CD4-positive, alpha-beta T cell (primary cell): ENCODE results near the gene CDC42SE2. TPM values are rescaled to one million over a fixed set of nuclear protein-coding genes. Genes with fewer than 3 reads are reported as not detected.
"Not testable (repeated sequence)": the region's sequence is repeated elsewhere in the genome, so short reads cannot be mapped to it uniquely, and the experiment has no call there.

Experiments used
- ATAC-seq: fragments of 200-7000 bp; cut with Tn5 transposase; one replicate; pipeline ENCODE4 v1.10.0; 2022; ENCODE audit warnings: mild to moderate bottlenecking; ENCODE audit not compliant: poor library complexity
- CTCF ChIA-PET: fragments of 350-600 bp; sonication (Branson Sonifier 250); formaldehyde crosslinking; loops from one replicate; lab custom pipeline; 2021; ENCODE audit warnings: antibody characterized with exemption, inconsistent platforms; lab: Charles Lee
- POLR2A ChIA-PET: fragments of 350-600 bp; sonication (Branson Sonifier 250); formaldehyde crosslinking; loops from one replicate; lab custom pipeline; 2021; ENCODE audit warnings: antibody characterized with exemption, inconsistent platforms; lab: Charles Lee
- DNase-seq, 14 experiments: peaks; one replicate each; pipeline ENCODE4 v3.0.0-alpha.2; 2013 to 2020; ENCODE audit warnings: mixed read lengths in 2 of 14
- H3K27ac ChIP-seq, 2 donors: one replicate each; pipeline versions ENCODE4 v1.5.1 to v1.7.0; 2013; ENCODE audit warnings: low read length in 2 of 2, low read depth in 1 of 2, mild to moderate bottlenecking in 1 of 2
- H3K27me3 ChIP-seq, 2 experiments: 1 replicate in 1 of 2; 2 replicates in 1 of 2; pipeline versions ENCODE4 v1.6.1 to v1.7.0; 2013; ENCODE audit warnings: low read length in 2 of 2, control low read depth in 1 of 2, mild to moderate bottlenecking in 1 of 2, moderate library complexity in 1 of 2; ENCODE audit not compliant: insufficient read depth in 2 of 2, control insufficient read depth in 1 of 2
- H3K36me3 ChIP-seq: one replicate; pipeline ENCODE4 v1.6.1; 2013; ENCODE audit warnings: low read length, control low read depth; ENCODE audit not compliant: insufficient read depth
- H3K4me1 ChIP-seq: one replicate; pipeline ENCODE4 v1.6.1; 2013; ENCODE audit warnings: low read length, control low read depth; ENCODE audit not compliant: insufficient read depth
- H3K4me3 ChIP-seq: one replicate; pipeline ENCODE4 v1.5.1; 2013; ENCODE audit warnings: mild to moderate bottlenecking, low read length, moderate library complexity
- H3K9me3 ChIP-seq, 2 experiments: 1 replicate in 1 of 2; 2 replicates in 1 of 2; pipeline versions ENCODE4 v1.6.1 to v1.7.0; 2013; ENCODE audit warnings: low read length in 2 of 2, mild to moderate bottlenecking in 2 of 2, control low read depth in 1 of 2, moderate library complexity in 1 of 2; ENCODE audit not compliant: control insufficient read depth in 1 of 2, insufficient read depth in 1 of 2
- H3K27ac Mint-ChIP-seq: one replicate; pipeline ENCODE4 v1.8.0; 2020; ENCODE audit warnings: mixed read lengths
- H3K27me3 Mint-ChIP-seq: one replicate; pipeline ENCODE4 v1.8.0; 2021; ENCODE audit warnings: mixed read lengths
- H3K36me3 Mint-ChIP-seq: one replicate; pipeline ENCODE4 v1.8.0; 2021; ENCODE audit warnings: low read depth, mixed read lengths
- H3K4me1 Mint-ChIP-seq: one replicate; pipeline ENCODE4 v1.8.0; 2021; ENCODE audit warnings: low read depth, mixed read lengths
- H3K4me3 Mint-ChIP-seq: one replicate; pipeline ENCODE4 v1.8.0; 2020; ENCODE audit warnings: mild to moderate bottlenecking, mixed read lengths
- H3K9me3 Mint-ChIP-seq: one replicate; pipeline ENCODE4 v1.8.0; 2020; ENCODE audit warnings: mixed read lengths
- CTCF ChIP-seq: fragments of 200-600 bp; IDR thresholded peaks from one replicate; pipeline ENCODE4 v1.8.0; 2022; ENCODE audit warnings: antibody characterized with exemption, mild to moderate bottlenecking
- intact Hi-C, 2 experiments: fragments of 100-400 bp; cut with DNase I in 1 of 2; cut with micrococcal nuclease in 1 of 2; formaldehyde crosslinking; loops; one replicate each; pipeline versions ENCODE4 v1.15.1 to v1.9.0; 2023 to 2025; cut with DNase I, micrococcal nuclease
- total RNA-seq, 174 experiments: library from RNA in 2 of 174; stranded (reverse) in 2 of 174; gene quantifications; one replicate each; pipeline ENCODE4 v1.2.3 and lab custom pipeline; 2021 to 2026

The CDC42SE2 gene
- total RNA-seq, 2 experiments from 2014 or later, result 218 to 230 TPM

GRCh38 chr5:131338051-131338453, 74.2 kb downstream of the CDC42SE2 start:
- intact Hi-C loops, result no loop called here
- H3K27me3 ChIP-seq, result no peaks in the 10 kb centered on the region
- H3K4me3 Mint-ChIP-seq, result peak overlapping the region; percentile 34

GRCh38 chr5:131344288-131344687, 80.4 kb downstream of the CDC42SE2 start:
- H3K27me3 Mint-ChIP-seq, H3K27ac ChIP-seq, CTCF ChIA-PET, H3K9me3 ChIP-seq, ATAC-seq, H3K4me3 ChIP-seq, H3K27me3 ChIP-seq: not testable (repeated sequence)
- Mint-ChIP-seq H3K36me3 (peaks cover 97% of the 10 kb centered on the region), H3K9me3 (peaks cover 17% of the 10 kb centered on the region), H3K4me3 (peak overlapping the region; percentile 25), H3K4me1 (peaks cover 90% of the 10 kb centered on the region), H3K27ac (peak overlapping the region; percentile 54)
- H3K4me1 ChIP-seq, result peaks cover 37% of the 10 kb centered on the region
- intact Hi-C loops, result loop anchor here in 1 of 2 experiments (5.0 kb wide), 1 partner anchor 33 kb away; no protein-coding TSS in a partner anchor
- POLR2A ChIA-PET, result interaction anchor here (1.2 to 1.9 kb wide), 3 partner anchors 12 to 38 kb away, joined by 3 to 7 read pairs (median 3); no protein-coding TSS in a partner anchor
- peak in 2 of 14 experiments; percentile 46 to 57 for DNase-seq
- peaks cover 21% of the 10 kb centered on the region for H3K36me3 ChIP-seq

More at GRCh38 chr5:131338051-131338453, 74.2 kb downstream of the CDC42SE2 start:
- ChIA-PET POLR2A (interaction anchor here (0.7 to 2.3 kb wide), 3 partner anchors 41 to 72 kb away, joined by 3 to 14 read pairs (median 9); no protein-coding TSS in a partner anchor), CTCF (interaction anchor here (2.7 kb wide), 1 partner anchor 44 kb away, joined by 12 read pairs; no protein-coding TSS in a partner anchor)
- Histone ChIP-seq H3K9me3 (peaks cover 0 to 7% of the 10 kb centered on the region in 2 experiments), H3K36me3 (peaks cover 23% of the 10 kb centered on the region), H3K4me3 (no peak overlapping the region), H3K4me1 (peaks cover 43% of the 10 kb centered on the region), H3K27ac (peak overlapping the region in 1 of 2 donors; percentile 64)
- Mint-ChIP-seq H3K4me1 (peaks cover 83% of the 10 kb centered on the region), H3K27ac (peak overlapping the region; percentile 77), H3K27me3 (no peaks in the 10 kb centered on the region), H3K36me3 (peaks cover 95% of the 10 kb centered on the region), H3K9me3 (peaks cover 8% of the 10 kb centered on the region)
- TF ChIP-seq CTCF, result no peak
- no peak for ATAC-seq
- no peak for DNase-seq

GRCh38 chr5:131346204-131346603, 82.4 kb downstream of the CDC42SE2 start:
- H3K27me3 ChIP-seq, DNase-seq, H3K27me3 Mint-ChIP-seq, H3K9me3 ChIP-seq, CTCF ChIA-PET, intact Hi-C loops, ATAC-seq, H3K4me3 ChIP-seq, H3K27ac ChIP-seq: not testable (repeated sequence)
- H3K4me3 Mint-ChIP-seq, result peak overlapping the region; percentile 15
- POLR2A ChIA-PET, result interaction anchor here (1.6 kb wide), 1 partner anchor 82 kb away, joined by 5 read pairs; the partner anchor contains the start of gene CDC42SE2
- Histone ChIP-seq H3K4me1 (peaks cover 29% of the 10 kb centered on the region), H3K36me3 (peaks cover 15% of the 10 kb centered on the region)
- peaks cover 86% of the 10 kb centered on the region for H3K36me3 Mint-ChIP-seq
- H3K27ac Mint-ChIP-seq, result peak overlapping the region; percentile 54
- H3K4me1 Mint-ChIP-seq, result peaks cover 75% of the 10 kb centered on the region
- H3K9me3 Mint-ChIP-seq, result peaks cover 17% of the 10 kb centered on the region

- peaks cover 59% of the 10 kb centered on the region for H3K36me3 Mint-ChIP-seq
- H3K27ac ChIP-seq, result peak overlapping the region in 1 of 2 donors; percentile 25
- no peak for ATAC-seq
- H3K9me3 Mint-ChIP-seq, result no peaks in the 10 kb centered on the region
- no peak for DNase-seq
- CTCF ChIA-PET, result interaction anchor here (0.5 to 2.4 kb wide), 3 partner anchors 9 to 79 kb away, joined by 4 to 6 read pairs (median 5); no protein-coding TSS in a partner anchor
- POLR2A ChIA-PET, result interaction anchor here (1.1 to 4.3 kb wide), 2 partner anchors 75 to 90 kb away, joined by 3 to 45 read pairs; partner anchors contain the start of gene CDC42SE2
- intact Hi-C loops, result loop anchor here in 1 of 2 experiments (2.0 kb wide), 1 partner anchor 13 kb away; no protein-coding TSS in a partner anchor
- no peaks in the 10 kb centered on the region for H3K27me3 Mint-ChIP-seq
- H3K27ac Mint-ChIP-seq, result peak overlapping the region; percentile 88
- H3K4me1 ChIP-seq, result peaks cover 34% of the 10 kb centered on the region
- peaks cover 69% of the 10 kb centered on the region for H3K4me1 Mint-ChIP-seq
- no peak overlapping the region for H3K4me3 Mint-ChIP-seq
- TF ChIP-seq CTCF, result no peak
- no peak overlapping the region for H3K4me3 ChIP-seq
- peaks cover 17% of the 10 kb centered on the region for H3K36me3 ChIP-seq
- H3K27me3 ChIP-seq, result no peaks in the 10 kb centered on the region
- no peaks in the 10 kb centered on the region for H3K9me3 ChIP-seq
Observed at GRCh38 chr5:131353991-131354390, 90.1 kb downstream of the CDC42SE2 start.
